Astrocyte (in vitro differentiated cells and primary cell): ENCODE results near the gene ARL15.

Source experiments
- EZH2 ChIP-seq: IDR thresholded peaks from 2 replicates; pipeline ENCODE4 v1.6.1; 2012; ENCODE audit warnings: mild to moderate bottlenecking, low read length, inconsistent platforms; ENCODE audit not compliant: insufficient read depth
- TF ChIP-seq, protein P1 (sequence below): IDR thresholded peaks from 2 replicates; pipeline ENCODE4 v1.5.1; 2011; ENCODE audit warnings: low read depth, mild to moderate bottlenecking, inconsistent platforms, low read length, moderate library complexity; ENCODE audit not compliant: insufficient read depth

DNA sequence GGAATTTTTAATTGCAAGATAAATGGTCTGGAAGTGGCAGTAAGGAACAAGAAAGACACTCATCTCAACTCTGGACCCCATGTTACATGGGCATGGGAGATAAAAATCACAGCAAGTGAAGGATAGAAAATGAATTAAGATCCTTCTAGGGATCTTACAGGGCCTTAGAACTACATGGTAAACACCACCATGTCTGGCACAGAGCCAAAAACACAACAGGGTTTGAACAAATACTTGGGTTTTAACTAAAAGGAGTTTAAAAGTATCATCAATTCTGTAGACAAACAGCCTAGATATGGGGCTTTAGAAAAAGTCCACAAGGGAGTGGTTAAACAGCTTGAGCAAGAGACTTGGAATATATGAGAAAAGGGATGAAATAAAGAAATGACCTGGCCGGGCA lies 366.4 kb downstream of the ARL15 start:
- TF ChIP-seq, protein P1, sequence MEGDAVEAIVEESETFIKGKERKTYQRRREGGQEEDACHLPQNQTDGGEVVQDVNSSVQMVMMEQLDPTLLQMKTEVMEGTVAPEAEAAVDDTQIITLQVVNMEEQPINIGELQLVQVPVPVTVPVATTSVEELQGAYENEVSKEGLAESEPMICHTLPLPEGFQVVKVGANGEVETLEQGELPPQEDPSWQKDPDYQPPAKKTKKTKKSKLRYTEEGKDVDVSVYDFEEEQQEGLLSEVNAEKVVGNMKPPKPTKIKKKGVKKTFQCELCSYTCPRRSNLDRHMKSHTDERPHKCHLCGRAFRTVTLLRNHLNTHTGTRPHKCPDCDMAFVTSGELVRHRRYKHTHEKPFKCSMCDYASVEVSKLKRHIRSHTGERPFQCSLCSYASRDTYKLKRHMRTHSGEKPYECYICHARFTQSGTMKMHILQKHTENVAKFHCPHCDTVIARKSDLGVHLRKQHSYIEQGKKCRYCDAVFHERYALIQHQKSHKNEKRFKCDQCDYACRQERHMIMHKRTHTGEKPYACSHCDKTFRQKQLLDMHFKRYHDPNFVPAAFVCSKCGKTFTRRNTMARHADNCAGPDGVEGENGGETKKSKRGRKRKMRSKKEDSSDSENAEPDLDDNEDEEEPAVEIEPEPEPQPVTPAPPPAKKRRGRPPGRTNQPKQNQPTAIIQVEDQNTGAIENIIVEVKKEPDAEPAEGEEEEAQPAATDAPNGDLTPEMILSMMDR: no peak
- TF ChIP-seq EZH2: no peak
